Activated T-helper 2 cell treated with anti-CD3 and anti-CD28 coated beads, Interferon-gamma antibody, Interleukin-2, Interleukin-4, amounts not matched to agents 10 μg/mL and 5 μg/mL and 100 μg/mL, durations not matched to agents 14 hours and 24 hours and 36 hours (primary cell): Measurements from ENCODE around the gene PIAS1. TPM values are rescaled to one million over a fixed set of nuclear protein-coding genes. Genes with fewer than 3 reads are reported as not detected.

Experiments used
- DNase-seq: peaks from one replicate; pipeline ENCODE4 v3.0.0; 2021; ENCODE audit warnings: low spot score
- H3K27ac Mint-ChIP-seq: one replicate; pipeline ENCODE4 v1.8.0; 2021; ENCODE audit warnings: mixed read lengths
- H3K27me3 Mint-ChIP-seq: one replicate; pipeline ENCODE4 v1.8.0; 2021; ENCODE audit warnings: low read depth, mixed read lengths
- H3K36me3 Mint-ChIP-seq: one replicate; pipeline ENCODE4 v1.8.0; 2021; ENCODE audit warnings: low read depth, mixed read lengths
- H3K4me1 Mint-ChIP-seq: one replicate; pipeline ENCODE4 v1.8.0; 2021; ENCODE audit warnings: low read depth, mixed read lengths
- H3K4me3 Mint-ChIP-seq: one replicate; pipeline ENCODE4 v1.8.0; 2021; ENCODE audit warnings: low read depth, mild to moderate bottlenecking, moderate library complexity, mixed read lengths
- H3K9me3 Mint-ChIP-seq: one replicate; pipeline ENCODE4 v1.8.0; 2021; ENCODE audit warnings: mixed read lengths
- intact Hi-C: fragments of 100-400 bp; cut with micrococcal nuclease; formaldehyde crosslinking; loops from one replicate; pipeline ENCODE4 v1.15.1; 2023
- total RNA-seq: library from RNA; stranded (reverse); gene quantifications from 2 replicates; pipeline ENCODE4 v1.2.3, GENCODE V29; 2022

The PIAS1 gene
- total RNA-seq, 1 donor from 2014 or later: 30.3 TPM

- Mint-ChIP-seq H3K4me3 (peak overlapping the region; percentile 67), H3K4me1 (peaks cover 36% of the 10 kb centered on the region), H3K27me3 (no peaks in the 10 kb centered on the region), H3K36me3 (peaks cover 32% of the 10 kb centered on the region), H3K27ac (peak overlapping the region; percentile 51), H3K9me3 (peaks cover 19% of the 10 kb centered on the region)
- intact Hi-C loops: loop anchor here (1.0 kb wide), 1 partner anchor 60 kb away; no protein-coding TSS in a partner anchor
- no peak for DNase-seq
Measured at GRCh38 chr15:68114840-68115239, 60.7 kb downstream of the PIAS1 start.

GRCh38 chr15:68124700-68125099 lies 70.6 kb downstream of the PIAS1 start:
- Mint-ChIP-seq H3K27ac (no peak overlapping the region), H3K4me1 (peaks cover 12% of the 10 kb centered on the region), H3K4me3 (no peak overlapping the region), H3K27me3 (no peaks in the 10 kb centered on the region), H3K9me3 (peaks cover 5% of the 10 kb centered on the region), H3K36me3 (peaks cover 29% of the 10 kb centered on the region)
- intact Hi-C loops: no loop called here
- DNase-seq: no peak

- DNase-seq: no peak
- Mint-ChIP-seq H3K27me3 (no peaks in the 10 kb centered on the region), H3K9me3 (peaks cover 2% of the 10 kb centered on the region), H3K27ac (no peak overlapping the region), H3K4me3 (no peak overlapping the region), H3K4me1 (peaks cover 10% of the 10 kb centered on the region), H3K36me3 (peaks cover 19% of the 10 kb centered on the region)
- intact Hi-C loops: no loop called here
Measured at GRCh38 chr15:68126396-68126795, 72.3 kb downstream of the PIAS1 start.

GRCh38 chr15:68129072-68129471 lies 75.0 kb downstream of the PIAS1 start:
- Mint-ChIP-seq H3K9me3 (no peaks in the 10 kb centered on the region), H3K27ac (no peak overlapping the region), H3K4me3 (no peak overlapping the region), H3K36me3 (peaks cover 11% of the 10 kb centered on the region), H3K4me1 (peaks cover 3% of the 10 kb centered on the region), H3K27me3 (no peaks in the 10 kb centered on the region)
- no peak for DNase-seq
- intact Hi-C loops: no loop called here

GRCh38 chr15:68130851-68131250 lies 76.7 kb downstream of the PIAS1 start:
- intact Hi-C loops: no loop called here
- no peak for DNase-seq
- Mint-ChIP-seq H3K27me3 (no peaks in the 10 kb centered on the region), H3K4me3 (no peak overlapping the region), H3K9me3 (no peaks in the 10 kb centered on the region), H3K4me1 (no peaks in the 10 kb centered on the region), H3K36me3 (peaks cover 11% of the 10 kb centered on the region), H3K27ac (no peak overlapping the region)

GRCh38 chr15:68137096-68137495 lies 83.0 kb downstream of the PIAS1 start:
- Mint-ChIP-seq H3K9me3 (no peaks in the 10 kb centered on the region), H3K27me3 (no peaks in the 10 kb centered on the region), H3K36me3 (peaks cover 13% of the 10 kb centered on the region), H3K27ac (no peak overlapping the region), H3K4me1 (peaks cover 2% of the 10 kb centered on the region), H3K4me3 (no peak overlapping the region)
- no peak for DNase-seq
- intact Hi-C loops: no loop called here

GRCh38 chr15:68143129-68143528 lies 89.0 kb downstream of the PIAS1 start:
- peaks cover 6% of the 10 kb centered on the region for H3K4me1 Mint-ChIP-seq
- H3K27me3 Mint-ChIP-seq: no peaks in the 10 kb centered on the region
- no peak overlapping the region for H3K4me3 Mint-ChIP-seq
- no peak for DNase-seq
- H3K36me3 Mint-ChIP-seq: peaks cover 28% of the 10 kb centered on the region
- H3K27ac Mint-ChIP-seq: no peak overlapping the region
- intact Hi-C loops: no loop called here
- no peaks in the 10 kb centered on the region for H3K9me3 Mint-ChIP-seq

GRCh38 chr15:68143785-68144184 lies 89.7 kb downstream of the PIAS1 start:
- Mint-ChIP-seq H3K36me3 (peaks cover 26% of the 10 kb centered on the region), H3K4me3 (no peak overlapping the region), H3K9me3 (no peaks in the 10 kb centered on the region), H3K27ac (no peak overlapping the region), H3K27me3 (no peaks in the 10 kb centered on the region), H3K4me1 (peaks cover 8% of the 10 kb centered on the region)
- DNase-seq: no peak
- intact Hi-C loops: no loop called here

- intact Hi-C loops: no loop called here
- H3K4me1 Mint-ChIP-seq: peaks cover 11% of the 10 kb centered on the region
- no peak overlapping the region for H3K4me3 Mint-ChIP-seq
- peaks cover 28% of the 10 kb centered on the region for H3K36me3 Mint-ChIP-seq
- H3K27me3 Mint-ChIP-seq: no peaks in the 10 kb centered on the region
- H3K27ac Mint-ChIP-seq: no peak overlapping the region
- no peak for DNase-seq
- H3K9me3 Mint-ChIP-seq: no peaks in the 10 kb centered on the region
Measured at GRCh38 chr15:68145706-68146105, 91.6 kb downstream of the PIAS1 start.

GRCh38 chr15:68148039-68148438 lies 93.9 kb downstream of the PIAS1 start:
- intact Hi-C loops: no loop called here
- H3K27me3 Mint-ChIP-seq: no peaks in the 10 kb centered on the region
- H3K36me3 Mint-ChIP-seq: peaks cover 35% of the 10 kb centered on the region
- H3K27ac Mint-ChIP-seq: no peak overlapping the region
- H3K4me3 Mint-ChIP-seq: no peak overlapping the region
- DNase-seq: no peak
- H3K4me1 Mint-ChIP-seq: peaks cover 11% of the 10 kb centered on the region
- H3K9me3 Mint-ChIP-seq: no peaks in the 10 kb centered on the region

- peaks cover 41% of the 10 kb centered on the region for H3K36me3 Mint-ChIP-seq
- H3K4me1 Mint-ChIP-seq: peaks cover 9% of the 10 kb centered on the region
- no peaks in the 10 kb centered on the region for H3K27me3 Mint-ChIP-seq
- no peak overlapping the region for H3K4me3 Mint-ChIP-seq
- intact Hi-C loops: no loop called here
- no peak overlapping the region for H3K27ac Mint-ChIP-seq
- no peak for DNase-seq
- no peaks in the 10 kb centered on the region for H3K9me3 Mint-ChIP-seq
Measured at GRCh38 chr15:68149059-68149458, 94.9 kb downstream of the PIAS1 start.

- H3K4me1 Mint-ChIP-seq: peaks cover 9% of the 10 kb centered on the region
- intact Hi-C loops: no loop called here
- no peaks in the 10 kb centered on the region for H3K9me3 Mint-ChIP-seq
- H3K36me3 Mint-ChIP-seq: peaks cover 48% of the 10 kb centered on the region
- DNase-seq: no peak
- H3K27ac Mint-ChIP-seq: no peak overlapping the region
- H3K27me3 Mint-ChIP-seq: no peaks in the 10 kb centered on the region
- H3K4me3 Mint-ChIP-seq: no peak overlapping the region
Measured at GRCh38 chr15:68150187-68150586, 96.1 kb downstream of the PIAS1 start.

GRCh38 chr15:68151277-68151676 lies 97.2 kb downstream of the PIAS1 start:
- Mint-ChIP-seq H3K27ac (no peak overlapping the region), H3K9me3 (no peaks in the 10 kb centered on the region)
- intact Hi-C loops: no loop called here

GRCh38 chr15:68152342-68152741 lies 98.2 kb downstream of the PIAS1 start:
- H3K27ac Mint-ChIP-seq: no peak overlapping the region
- H3K27me3 Mint-ChIP-seq: no peaks in the 10 kb centered on the region
- no peak overlapping the region for H3K4me3 Mint-ChIP-seq
- peaks cover 34% of the 10 kb centered on the region for H3K36me3 Mint-ChIP-seq
- intact Hi-C loops: no loop called here
- DNase-seq: no peak
- H3K9me3 Mint-ChIP-seq: no peaks in the 10 kb centered on the region
- peaks cover 9% of the 10 kb centered on the region for H3K4me1 Mint-ChIP-seq

More at GRCh38 chr15:68151277-68151676, 97.2 kb downstream of the PIAS1 start:
- no peak for DNase-seq
- H3K4me3 Mint-ChIP-seq: no peak overlapping the region
- peaks cover 9% of the 10 kb centered on the region for H3K4me1 Mint-ChIP-seq
- no peaks in the 10 kb centered on the region for H3K27me3 Mint-ChIP-seq
- H3K36me3 Mint-ChIP-seq: peaks cover 43% of the 10 kb centered on the region
